A673 (cell line): ENCODE data around the gene PPP1R13L. TPM values are rescaled to one million over a fixed set of nuclear protein-coding genes. Genes with fewer than 3 reads are reported as not detected.

ENCODE experiments used
- Bru-seq: library from RNA; stranded (reverse); fragments of 400-500 nt; gene quantifications from one replicate; lab custom pipeline; 2021; lab: Mats Ljungman, UMichigan
- BruChase-seq, 2 experiments: library from RNA; stranded (reverse); fragments of 400-500 nt; gene quantifications; one replicate each; lab custom pipeline; 2021; lab: Mats Ljungman, UMichigan
- BruUV-seq: library from RNA; stranded (reverse); fragments of 400-500 nt; replicated peaks from 2 replicates; lab custom pipeline; 2021; lab: Mats Ljungman, UMichigan
- CTCF ChIA-PET: fragments of 300-600 bp; sonication (Branson Sonifier 250); formaldehyde crosslinking; loops from one replicate; lab custom pipeline; 2022; ENCODE audit warnings: antibody characterized with exemption; lab: Charles Lee
- POLR2A ChIA-PET: fragments of 300-600 bp; sonication (Branson Sonifier 250); formaldehyde crosslinking; loops from one replicate; lab custom pipeline; 2022; ENCODE audit warnings: antibody characterized with exemption; ENCODE audit not compliant: low non-redundant PET; lab: Charles Lee
- DNase-seq: peaks from one replicate; pipeline ENCODE4 v3.0.0-alpha.2; 2015; ENCODE audit warnings: low spot score
- H3K27ac ChIP-seq: fragments of 200-600 bp; sonication (generic); 2 replicates; pipeline ENCODE4 v1.5.1; 2016; ENCODE audit warnings: mixed run types, low read depth, mild to moderate bottlenecking, mixed read lengths, antibody characterized with exemption, low read length; ENCODE audit not compliant: poor library complexity, severe bottlenecking
- H3K27me3 ChIP-seq: fragments of 200-600 bp; sonication (generic); replicated peaks from 2 replicates; pipeline ENCODE4 v1.6.1; 2017; ENCODE audit warnings: mixed run types, low read depth, mild to moderate bottlenecking, mixed read lengths, antibody characterized with exemption, low read length; ENCODE audit not compliant: insufficient read depth, poor library complexity
- H3K36me3 ChIP-seq: fragments of 200-600 bp; sonication (generic); 2 replicates; pipeline ENCODE4 v1.6.1; 2016; ENCODE audit warnings: mixed run types, mild to moderate bottlenecking, mixed read lengths, antibody characterized with exemption, low read length; ENCODE audit not compliant: insufficient read depth, poor library complexity, severe bottlenecking
- H3K4me1 ChIP-seq: fragments of 200-600 bp; sonication (generic); 2 replicates; pipeline ENCODE4 v1.6.1; 2017; ENCODE audit warnings: mixed run types, mild to moderate bottlenecking, mixed read lengths, antibody characterized with exemption, low read length; ENCODE audit not compliant: insufficient read depth, poor library complexity, severe bottlenecking
- H3K4me3 ChIP-seq: fragments of 200-600 bp; sonication (generic); 2 replicates; pipeline ENCODE4 v1.5.1; 2016; ENCODE audit warnings: low read depth, mixed run types, mild to moderate bottlenecking, mixed read lengths, low read length; ENCODE audit not compliant: poor library complexity, severe bottlenecking
- H3K9me3 ChIP-seq: fragments of 200-600 bp; sonication (generic); 2 replicates; pipeline ENCODE4 v1.6.1; 2016; ENCODE audit warnings: mixed run types, low read depth, mild to moderate bottlenecking, mixed read lengths, antibody characterized with exemption, low read length; ENCODE audit not compliant: poor library complexity, severe bottlenecking
- EZH2 ChIP-seq: fragments of 200-600 bp; sonication (generic); IDR thresholded peaks from 2 replicates; pipeline ENCODE4 v1.6.1; 2017; ENCODE audit warnings: borderline replicate concordance, low read depth, mild to moderate bottlenecking, mixed read lengths, antibody characterized with exemption, low read length; ENCODE audit not compliant: poor library complexity, severe bottlenecking
- intact Hi-C: fragments of 100-400 bp; cut with micrococcal nuclease; formaldehyde crosslinking; loops from one replicate; pipeline ENCODE4 v1.10.0; 2022; ENCODE audit not compliant: unreplicated experiment
- long read RNA-seq: library from polyadenylated mRNA; stranded (forward); transcript quantifications from one replicate; pipeline ENCODE4 v2.0.0, GENCODE V29; 2022
- total RNA-seq: library from RNA; stranded (reverse); gene quantifications from 2 replicates; pipeline ENCODE4 v1.2.3, GENCODE V29; 2021
- TF ChIP-seq, protein P1 (sequence below): fragments of 300-800, 200-600 bp; sonication (generic); conservative IDR thresholded peaks from 2 replicates; pipeline ENCODE4 v1.5.1; 2017; ENCODE audit warnings: low read depth, mild to moderate bottlenecking, antibody characterized with exemption, low read length, moderate library complexity, mixed read lengths

PPP1R13L gene, protein sequence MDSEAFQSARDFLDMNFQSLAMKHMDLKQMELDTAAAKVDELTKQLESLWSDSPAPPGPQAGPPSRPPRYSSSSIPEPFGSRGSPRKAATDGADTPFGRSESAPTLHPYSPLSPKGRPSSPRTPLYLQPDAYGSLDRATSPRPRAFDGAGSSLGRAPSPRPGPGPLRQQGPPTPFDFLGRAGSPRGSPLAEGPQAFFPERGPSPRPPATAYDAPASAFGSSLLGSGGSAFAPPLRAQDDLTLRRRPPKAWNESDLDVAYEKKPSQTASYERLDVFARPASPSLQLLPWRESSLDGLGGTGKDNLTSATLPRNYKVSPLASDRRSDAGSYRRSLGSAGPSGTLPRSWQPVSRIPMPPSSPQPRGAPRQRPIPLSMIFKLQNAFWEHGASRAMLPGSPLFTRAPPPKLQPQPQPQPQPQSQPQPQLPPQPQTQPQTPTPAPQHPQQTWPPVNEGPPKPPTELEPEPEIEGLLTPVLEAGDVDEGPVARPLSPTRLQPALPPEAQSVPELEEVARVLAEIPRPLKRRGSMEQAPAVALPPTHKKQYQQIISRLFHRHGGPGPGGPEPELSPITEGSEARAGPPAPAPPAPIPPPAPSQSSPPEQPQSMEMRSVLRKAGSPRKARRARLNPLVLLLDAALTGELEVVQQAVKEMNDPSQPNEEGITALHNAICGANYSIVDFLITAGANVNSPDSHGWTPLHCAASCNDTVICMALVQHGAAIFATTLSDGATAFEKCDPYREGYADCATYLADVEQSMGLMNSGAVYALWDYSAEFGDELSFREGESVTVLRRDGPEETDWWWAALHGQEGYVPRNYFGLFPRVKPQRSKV
- total RNA-seq = 5.5 and 8.1 TPM in 2 replicates
- percentile 35 among the genes with signal in this experiment for Bru-seq, nascent RNA
- BruChase-seq, experiment 1, labeled RNA remaining after a 2-hour chase = percentile 35 among the genes with signal in this experiment
- BruChase-seq, experiment 2, labeled RNA remaining after a 6-hour chase = percentile 40 among the genes with signal in this experiment
- long read RNA-seq, partial matches to known transcripts = 1 of 1 reads
- long read RNA-seq, other reads (novel, unspliced or antisense) = 0 of 1 reads

- peak within 1 kb of the TSS; percentile 96 for H3K27ac ChIP-seq
- H3K4me1 ChIP-seq = peaks cover 10% of the 10 kb centered on the region
- intact Hi-C loops = no loop called here
- peak; percentile 67 for DNase-seq
- H3K36me3 ChIP-seq = no peaks in the 10 kb centered on the region
- no peaks in the 10 kb centered on the region for H3K27me3 ChIP-seq
- ChIA-PET CTCF (interaction anchor here (0.5 to 1.2 kb wide), 4 partner anchors 14 to 74 kb away, joined by 3 to 5 read pairs (median 4); no protein-coding TSS in a partner anchor), POLR2A (no interaction called here)
- TF ChIP-seq EZH2 = no peak
- TF ChIP-seq, protein P1, sequence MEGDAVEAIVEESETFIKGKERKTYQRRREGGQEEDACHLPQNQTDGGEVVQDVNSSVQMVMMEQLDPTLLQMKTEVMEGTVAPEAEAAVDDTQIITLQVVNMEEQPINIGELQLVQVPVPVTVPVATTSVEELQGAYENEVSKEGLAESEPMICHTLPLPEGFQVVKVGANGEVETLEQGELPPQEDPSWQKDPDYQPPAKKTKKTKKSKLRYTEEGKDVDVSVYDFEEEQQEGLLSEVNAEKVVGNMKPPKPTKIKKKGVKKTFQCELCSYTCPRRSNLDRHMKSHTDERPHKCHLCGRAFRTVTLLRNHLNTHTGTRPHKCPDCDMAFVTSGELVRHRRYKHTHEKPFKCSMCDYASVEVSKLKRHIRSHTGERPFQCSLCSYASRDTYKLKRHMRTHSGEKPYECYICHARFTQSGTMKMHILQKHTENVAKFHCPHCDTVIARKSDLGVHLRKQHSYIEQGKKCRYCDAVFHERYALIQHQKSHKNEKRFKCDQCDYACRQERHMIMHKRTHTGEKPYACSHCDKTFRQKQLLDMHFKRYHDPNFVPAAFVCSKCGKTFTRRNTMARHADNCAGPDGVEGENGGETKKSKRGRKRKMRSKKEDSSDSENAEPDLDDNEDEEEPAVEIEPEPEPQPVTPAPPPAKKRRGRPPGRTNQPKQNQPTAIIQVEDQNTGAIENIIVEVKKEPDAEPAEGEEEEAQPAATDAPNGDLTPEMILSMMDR = no peak
- BruUV-seq = no TSS peak
- H3K4me3 ChIP-seq = peak within 1 kb of the TSS; percentile 68
- H3K9me3 ChIP-seq = no peaks in the 10 kb centered on the region
Observed at GRCh38 chr19:45404557-45405434, at the start of gene PPP1R13L. TSS of gene PPP1R13L (minus strand) at chr19:45405069. CDS start at chr19:45398318, 6,751 bp downstream.

DNA sequence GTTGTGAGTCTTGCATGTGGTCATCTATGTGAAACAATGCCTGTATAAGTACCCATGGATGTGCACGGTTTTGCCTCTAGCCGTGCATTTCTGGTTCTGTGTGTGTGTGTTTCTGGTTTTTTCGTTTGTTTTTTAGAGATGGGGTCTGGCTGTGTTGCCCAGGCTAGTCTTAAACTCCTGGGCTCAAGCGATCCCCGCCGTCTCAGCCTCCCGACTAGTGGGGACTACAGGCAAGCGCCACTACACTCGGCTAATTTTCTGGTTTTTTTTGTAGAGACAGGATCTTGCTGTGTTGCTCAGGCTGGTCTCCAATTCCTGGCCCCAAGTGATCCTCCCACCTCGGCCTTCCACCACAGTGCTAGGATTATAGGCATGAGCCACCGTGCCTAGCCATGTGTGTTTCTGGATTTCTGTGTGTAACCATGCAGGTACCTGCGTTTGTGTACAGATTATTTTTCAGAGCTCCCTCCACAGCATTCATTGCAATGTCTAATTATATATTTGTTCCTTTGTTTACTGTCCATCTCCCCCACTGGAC, 47.0 kb upstream of the PPP1R13L start:
- no TSS peak for BruUV-seq
- TF ChIP-seq, protein P1 = no peak
- TF ChIP-seq EZH2 = no peak
- Histone ChIP-seq H3K36me3 (no peaks in the 10 kb centered on the region), H3K9me3 (no peaks in the 10 kb centered on the region), H3K27me3 (no peaks in the 10 kb centered on the region), H3K4me3 (no peak overlapping the region), H3K27ac (no peak overlapping the region), H3K4me1 (peaks cover 13% of the 10 kb centered on the region)
- DNase-seq = no peak
- intact Hi-C loops = no loop called here
- CTCF ChIA-PET = interaction anchor here (1.3 kb wide), 1 partner anchor 16 kb away, joined by 5 read pairs; the partner anchor contains the start of gene FOSB
- POLR2A ChIA-PET = no interaction called here
